HG03565 (cell line): ENCODE results near the gene KDM4B.
"Not testable (repeated sequence)": the region's sequence is repeated elsewhere in the genome, so short reads cannot be mapped to it uniquely, and the experiment has no call there.

ENCODE experiments used
- ATAC-seq: cut with Tn5 transposase; IDR thresholded peaks from one replicate; pipeline ENCODE4 v1.9.1; 2021; ENCODE audit warnings: mild to moderate bottlenecking, moderate library complexity; ENCODE audit not compliant: unreplicated experiment

Gene KDM4B

DNA sequence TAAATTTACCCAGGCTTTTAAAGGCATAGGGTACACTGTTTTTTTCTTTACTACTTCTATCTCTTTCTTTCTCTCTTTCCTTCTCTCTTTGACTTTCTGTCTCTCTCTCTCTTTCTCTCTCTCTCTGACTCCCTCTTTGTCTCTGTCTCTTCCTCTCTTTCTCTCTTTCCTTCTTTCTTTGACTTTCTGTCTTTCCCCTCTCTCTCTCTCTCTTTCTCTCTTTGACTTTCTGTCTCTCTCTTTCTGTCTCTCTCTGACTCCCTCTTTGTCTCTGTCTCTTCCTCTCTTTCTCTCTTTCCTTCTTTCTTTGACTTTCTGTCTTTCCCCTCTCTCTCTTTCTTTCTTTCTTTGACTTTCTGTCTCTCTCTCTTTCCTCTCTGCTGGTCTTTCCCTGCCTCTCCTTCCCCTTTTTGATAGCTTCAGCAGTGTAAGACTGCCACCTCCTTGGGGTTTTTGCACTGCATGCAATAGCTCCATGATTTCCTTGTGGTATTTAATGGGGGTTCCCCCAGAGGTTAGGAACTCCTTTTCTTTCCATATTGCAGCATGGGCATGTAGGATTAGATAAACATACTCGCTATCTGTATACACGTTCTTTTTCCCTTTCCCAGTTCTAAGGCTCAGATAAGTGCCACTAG, 191.4 kb downstream of the KDM4B start:
- ATAC-seq: not testable (repeated sequence)

DNA sequence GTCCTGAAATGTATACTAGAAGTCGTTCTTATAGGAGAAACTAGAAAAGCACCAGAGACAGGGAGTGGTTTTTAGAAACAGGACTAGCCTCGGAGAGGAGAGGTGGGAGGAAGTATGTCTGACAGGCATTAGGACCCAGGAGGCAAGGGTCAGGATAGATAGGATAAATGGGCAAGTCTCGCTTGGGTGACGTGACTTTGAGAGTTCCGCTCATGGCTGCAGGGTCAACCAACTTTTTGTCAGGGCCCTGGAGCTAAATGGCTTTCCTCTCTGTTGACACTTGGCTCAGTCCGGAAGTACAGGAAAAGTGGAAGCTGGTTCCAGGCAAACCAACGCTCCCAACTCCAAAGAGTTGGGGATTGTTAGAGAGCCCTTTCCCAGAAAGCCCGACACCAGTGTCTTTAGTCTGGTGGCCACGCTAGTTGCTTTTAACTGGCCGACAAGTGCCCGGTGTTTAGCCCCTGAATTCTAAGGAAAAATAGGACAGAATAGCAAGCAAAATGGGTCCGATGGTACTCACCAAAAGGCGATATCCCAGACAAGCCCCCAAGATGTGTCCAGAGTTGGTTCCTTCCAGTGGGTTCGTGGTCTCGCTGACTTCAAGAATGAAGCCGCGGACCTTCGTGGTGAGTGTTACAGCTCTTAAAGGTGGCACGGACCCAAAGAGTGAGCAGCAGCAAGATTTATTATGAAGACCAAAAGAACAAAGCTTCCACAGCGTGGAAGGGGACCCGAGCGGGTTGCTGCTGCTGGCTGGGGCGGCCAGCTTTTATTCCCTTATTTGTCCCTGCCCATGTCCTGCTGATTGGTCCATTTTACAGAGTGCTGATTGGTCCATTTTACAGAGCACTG, 196.2 kb downstream of the KDM4B start:
- ATAC-seq: not testable (repeated sequence)

DNA sequence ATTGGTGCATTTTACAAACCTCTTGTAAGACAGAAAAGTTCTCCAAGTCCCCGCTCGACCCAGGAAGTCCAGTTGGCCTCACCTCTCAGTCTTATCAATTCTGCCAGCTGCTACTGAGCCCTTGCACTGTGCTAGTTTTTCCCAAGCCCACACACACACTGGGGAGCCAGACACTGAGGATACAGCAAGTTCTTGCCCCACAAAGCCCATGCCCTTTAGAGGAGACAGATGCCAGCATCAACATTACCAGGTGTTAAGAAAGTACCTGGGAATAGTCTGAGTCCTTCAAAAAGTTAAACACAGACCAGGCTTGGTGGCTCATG, 196.7 kb downstream of the KDM4B start:
- ATAC-seq: no peak

DNA sequence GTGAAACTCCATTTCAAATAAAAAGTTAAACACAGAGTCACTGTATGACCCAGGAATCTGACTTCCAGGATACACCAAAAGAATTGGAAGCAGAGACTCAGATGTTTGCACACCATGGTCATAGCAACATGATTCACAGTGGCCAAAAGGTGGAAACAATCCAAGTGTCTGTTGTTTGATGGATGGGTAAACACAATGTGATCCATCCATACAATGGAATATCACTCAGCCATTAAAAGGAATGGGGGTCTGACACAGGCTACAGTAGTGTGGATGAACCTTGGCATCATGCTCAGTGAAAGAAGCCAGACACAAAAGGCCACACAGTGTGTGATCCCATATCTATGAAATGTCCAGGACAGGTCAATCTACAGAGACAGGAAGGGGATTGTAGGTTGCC, 197.3 kb downstream of the KDM4B start:
- no peak for ATAC-seq

DNA sequence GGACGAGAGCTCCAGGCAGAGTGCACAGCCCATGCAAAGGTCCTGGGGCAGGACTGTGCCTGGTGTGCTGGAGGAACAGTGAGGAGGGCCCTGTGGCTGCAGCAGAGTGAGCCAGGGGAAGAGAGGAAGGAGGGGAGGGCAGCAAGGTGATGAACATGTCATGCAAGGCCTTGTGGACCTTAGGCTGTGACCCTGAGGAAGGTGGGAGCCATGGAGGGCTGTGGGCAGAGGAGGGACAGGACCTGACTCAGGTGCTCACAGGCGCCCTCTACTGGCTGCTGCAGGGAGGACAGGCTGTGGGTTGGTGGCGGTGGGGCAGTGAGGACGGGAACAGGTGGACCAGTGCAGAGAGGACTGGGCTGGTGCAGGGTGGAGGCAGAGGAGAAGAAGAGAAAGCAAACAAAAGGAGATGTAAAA, 201.4 kb downstream of the KDM4B start:
- no peak for ATAC-seq

DNA sequence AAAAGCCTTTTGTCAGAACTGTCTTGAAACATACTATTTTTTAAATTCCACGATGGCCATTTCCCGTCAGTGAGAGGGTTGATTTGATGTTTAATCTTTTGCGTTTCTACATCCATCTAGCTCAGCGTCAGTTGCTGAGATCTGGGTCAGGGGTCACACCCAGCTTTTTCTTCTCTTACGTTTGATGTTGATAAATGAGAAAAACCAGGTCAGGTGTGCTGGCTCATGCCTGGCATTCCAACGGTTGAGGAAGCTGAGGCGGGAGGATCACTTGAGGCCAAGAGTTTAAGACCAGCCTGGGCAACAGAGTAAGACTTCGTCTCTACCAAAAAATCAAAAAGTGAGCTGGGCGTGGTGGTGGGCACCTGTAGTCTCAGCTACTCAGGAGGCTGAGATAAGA, 202.8 kb downstream of the KDM4B start:
- no peak for ATAC-seq

DNA sequence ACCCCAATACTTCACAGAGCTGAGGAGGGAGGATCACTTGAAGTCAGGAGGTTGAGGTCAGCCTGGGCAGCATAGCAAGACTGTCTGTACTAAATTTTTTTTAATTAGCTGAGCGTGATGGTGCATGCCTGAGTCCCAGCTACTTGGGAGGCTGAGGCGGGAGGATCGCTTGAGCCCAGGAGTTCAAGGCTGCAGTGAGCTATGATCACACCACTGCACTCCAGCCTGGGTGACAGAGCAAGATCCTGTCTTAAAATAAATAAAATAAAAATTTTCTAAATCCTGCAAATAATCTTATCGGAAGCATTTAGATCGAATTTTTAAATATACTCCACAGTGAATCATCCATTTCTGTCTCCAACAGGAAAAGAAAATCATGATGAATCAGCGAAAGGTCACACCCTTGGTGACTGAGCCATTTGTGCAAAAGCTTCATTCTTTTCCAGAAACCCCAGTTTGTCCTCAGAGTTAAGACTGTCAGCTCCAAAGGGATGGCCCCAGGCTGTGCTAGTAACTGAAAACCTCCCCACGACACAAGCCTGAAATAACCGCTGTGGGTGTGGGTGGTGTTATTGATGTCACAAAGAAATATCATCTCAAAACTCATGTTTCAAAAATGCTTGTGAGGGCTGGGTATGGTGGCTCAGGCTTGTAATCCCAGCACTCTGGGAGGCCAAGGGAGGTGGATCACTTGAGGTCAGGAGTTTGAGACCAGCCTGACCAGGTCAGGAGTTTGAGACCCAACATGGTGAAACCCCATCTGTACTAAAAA, 204.1 kb downstream of the KDM4B start:
- no peak for ATAC-seq

DNA sequence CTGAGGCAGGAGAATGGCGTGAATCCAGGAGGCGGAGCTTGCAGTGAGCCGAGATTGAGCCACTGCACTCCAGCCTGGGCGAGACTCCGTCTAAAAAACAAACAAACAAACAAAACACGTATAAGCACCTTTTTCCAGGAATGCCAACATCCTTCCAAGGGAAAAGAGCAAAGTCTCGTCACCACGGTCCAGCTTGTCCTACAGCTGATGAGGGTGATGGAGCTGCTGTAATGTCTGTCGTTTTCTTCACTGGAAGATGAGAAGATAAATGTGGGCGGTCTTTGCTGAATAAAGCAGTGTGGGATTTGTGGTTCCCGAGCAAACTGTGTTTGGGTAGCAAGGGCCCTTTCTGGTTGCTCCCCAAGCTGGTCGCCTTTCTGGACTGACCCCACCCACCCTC, 205.1 kb downstream of the KDM4B start:
- no peak for ATAC-seq

DNA sequence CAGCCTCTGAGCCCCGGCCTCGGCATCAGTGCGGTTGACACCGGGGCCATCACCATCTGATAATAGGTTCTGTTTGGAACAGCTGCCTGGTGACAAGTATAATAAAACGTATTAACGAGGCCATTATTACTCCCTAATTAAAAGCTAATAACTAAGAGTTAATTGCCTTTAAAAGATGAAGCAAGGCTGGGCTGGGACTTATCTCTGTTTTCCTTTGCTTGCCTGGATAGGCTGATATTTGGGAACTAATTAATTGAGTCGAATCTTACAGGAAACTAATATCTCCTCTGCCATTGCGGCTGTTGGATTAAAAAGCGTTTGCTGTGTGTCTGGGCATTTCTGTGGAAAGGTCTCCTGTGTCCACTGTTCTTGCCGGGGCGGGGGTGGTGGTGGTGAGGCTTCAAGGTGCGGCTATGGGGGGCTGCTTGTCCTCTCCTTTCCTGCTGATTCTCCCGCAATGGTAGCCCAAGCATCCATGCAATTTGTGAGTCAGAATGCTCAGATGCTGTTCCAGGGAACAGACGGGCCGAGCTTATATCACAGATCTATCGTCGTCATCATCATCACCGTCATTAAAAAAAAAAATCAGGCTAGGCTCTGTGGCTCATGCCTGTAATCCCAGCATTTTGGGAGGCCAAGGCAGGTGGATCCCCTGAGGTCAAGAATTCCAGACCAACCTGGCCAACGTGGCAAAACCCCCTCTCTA, 209.0 kb downstream of the KDM4B start:
- no peak for ATAC-seq

DNA sequence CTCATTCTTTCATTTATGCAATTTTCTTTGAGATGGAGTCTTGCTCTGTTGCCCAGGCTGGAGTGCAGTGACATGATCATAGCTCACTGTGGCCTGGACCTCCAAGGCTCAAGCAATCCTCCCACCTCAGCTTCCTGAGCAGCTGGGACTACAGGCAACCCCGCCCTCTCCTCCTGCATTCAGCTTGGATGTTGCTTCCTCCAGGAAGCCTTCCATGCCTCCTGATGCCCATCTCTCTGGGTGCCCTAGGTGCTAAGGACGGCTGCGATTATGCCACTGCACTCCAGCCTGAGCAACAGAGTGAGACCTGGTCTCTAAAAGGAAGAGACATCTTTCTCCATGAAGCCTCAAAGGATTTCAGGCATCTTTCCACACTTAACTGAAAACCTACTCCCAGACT, 209.9 kb downstream of the KDM4B start:
- ATAC-seq: no peak

DNA sequence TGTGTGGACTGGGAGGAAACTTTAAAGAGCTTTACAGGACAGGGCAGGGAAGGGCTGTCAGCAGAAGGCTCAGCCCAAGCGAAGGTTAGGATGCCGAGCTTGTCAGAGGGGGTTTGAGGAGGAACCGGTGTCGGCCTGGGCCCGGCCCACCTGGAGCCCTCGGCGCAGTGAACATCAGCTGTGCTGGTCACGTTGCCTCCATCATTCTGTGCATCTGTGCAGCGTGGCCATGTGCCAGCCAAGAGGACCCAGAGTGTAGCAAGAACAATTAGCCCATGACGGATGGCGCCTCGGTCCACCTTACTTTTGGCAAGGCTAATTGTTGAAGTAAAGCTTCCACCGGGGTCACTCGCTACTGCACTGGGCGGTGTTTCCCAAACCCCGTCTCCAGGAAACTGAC, 210.3 kb downstream of the KDM4B start:
- no peak for ATAC-seq

DNA sequence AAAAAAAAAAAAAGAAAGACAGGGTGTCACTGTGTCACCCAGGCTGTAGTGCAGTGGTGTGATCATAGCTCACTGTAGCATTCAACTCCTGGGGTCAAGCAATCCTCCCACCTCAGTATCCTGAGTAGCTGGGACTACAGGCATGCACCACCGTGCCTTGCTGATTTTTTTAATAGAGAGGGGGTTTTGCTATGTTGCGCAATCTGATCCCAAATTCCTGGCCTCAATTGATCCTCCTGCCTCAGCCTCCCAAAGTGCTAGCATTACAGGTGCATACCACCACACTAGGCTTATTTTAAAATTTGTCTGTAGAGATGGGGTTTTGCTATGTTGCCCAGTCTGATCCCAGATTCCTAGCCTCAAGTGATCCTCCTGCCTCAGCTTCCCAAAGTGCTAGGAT, 212.4 kb downstream of the KDM4B start:
- no peak for ATAC-seq

DNA sequence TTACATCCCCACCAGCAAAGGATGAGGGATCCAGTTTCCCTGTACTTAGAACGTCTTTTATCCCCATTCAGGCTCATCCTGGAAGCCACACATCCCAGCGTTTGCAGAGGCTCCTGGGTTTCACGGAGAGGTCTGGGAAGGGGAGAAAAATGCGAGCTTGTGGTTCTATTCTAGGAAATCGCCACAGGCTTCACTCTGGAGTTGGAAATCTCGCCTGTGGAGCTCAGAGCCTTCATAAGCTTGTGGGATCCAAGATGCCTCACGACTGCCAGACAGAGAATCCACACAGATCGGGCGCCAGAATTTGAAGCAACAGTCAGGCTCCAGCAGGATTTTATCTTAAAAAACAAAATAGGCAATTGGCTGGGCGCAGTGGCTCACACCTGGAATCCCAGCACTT, 213.8 kb downstream of the KDM4B start:
- ATAC-seq: no peak

DNA sequence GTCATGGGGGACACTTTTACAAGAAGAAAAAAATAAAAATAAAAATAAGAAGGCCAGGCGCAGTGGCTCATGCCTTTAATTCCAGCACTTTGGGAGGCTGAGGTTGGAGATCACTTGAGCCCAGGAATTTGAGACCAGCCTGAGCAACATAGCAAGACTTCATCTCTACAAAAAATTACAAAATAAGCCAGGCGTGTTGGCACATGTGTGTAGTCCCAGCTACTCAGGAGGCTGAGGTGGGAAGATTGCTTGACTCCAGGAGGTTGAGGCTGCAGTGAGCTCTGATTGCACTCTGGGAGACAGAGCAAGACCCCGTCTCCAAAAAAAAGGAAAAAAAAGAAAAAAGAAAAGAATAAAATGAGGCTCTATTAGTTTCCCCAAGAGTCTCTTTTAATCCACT, 214.7 kb downstream of the KDM4B start:
- ATAC-seq: no peak

DNA sequence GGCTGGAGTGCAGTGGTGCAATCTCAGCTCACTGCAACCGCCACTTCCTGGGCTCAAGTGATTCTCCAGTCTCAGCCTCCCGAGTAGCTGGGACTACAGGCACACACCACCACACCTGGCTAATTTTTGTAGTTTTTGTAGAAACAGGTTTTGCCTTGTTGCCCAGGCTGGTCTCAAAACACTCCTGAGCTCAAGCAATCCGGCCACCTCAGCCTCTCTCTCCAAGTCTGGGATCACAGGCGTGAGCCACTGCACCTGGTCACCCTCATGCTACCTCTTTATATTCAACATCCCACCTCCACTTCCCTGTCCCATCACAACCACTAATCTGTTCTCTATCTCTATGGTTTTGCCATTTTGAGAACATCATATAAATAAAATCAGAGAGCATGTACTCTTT, 216.0 kb downstream of the KDM4B start:
- ATAC-seq: no peak

DNA sequence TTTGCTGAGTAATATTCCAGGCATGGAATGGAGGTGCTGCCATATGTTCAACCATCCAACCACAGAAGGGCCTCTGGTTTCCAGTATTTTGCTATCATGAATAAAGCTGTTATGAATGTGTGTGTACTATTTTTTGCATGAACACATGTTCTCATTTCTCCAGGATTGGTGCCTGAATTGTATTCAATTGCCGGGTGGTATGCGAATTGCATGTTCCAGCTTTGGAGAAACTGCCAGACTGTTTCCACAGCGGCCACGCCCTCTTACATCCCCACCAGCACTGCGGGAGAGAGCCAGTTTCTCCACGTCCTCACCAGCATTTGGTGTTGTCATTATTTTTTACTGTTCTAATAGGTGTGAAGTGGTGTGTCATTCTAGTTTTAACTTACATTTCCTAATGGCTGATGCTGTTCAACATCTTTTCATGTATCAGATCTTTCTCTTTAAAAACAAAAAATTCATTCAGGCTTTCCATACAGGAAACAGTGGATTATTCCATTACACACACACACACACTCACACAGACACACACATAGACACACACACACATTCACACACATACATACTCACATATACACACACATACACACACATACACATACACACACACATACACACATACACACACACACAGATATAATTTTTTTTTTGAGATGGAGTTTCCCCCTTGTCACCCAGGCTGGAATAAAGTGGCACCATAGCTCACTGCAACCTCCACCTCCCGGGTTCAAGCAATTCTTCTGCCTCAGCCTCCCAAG, 217.6 kb downstream of the KDM4B start:
- ATAC-seq: no peak

DNA sequence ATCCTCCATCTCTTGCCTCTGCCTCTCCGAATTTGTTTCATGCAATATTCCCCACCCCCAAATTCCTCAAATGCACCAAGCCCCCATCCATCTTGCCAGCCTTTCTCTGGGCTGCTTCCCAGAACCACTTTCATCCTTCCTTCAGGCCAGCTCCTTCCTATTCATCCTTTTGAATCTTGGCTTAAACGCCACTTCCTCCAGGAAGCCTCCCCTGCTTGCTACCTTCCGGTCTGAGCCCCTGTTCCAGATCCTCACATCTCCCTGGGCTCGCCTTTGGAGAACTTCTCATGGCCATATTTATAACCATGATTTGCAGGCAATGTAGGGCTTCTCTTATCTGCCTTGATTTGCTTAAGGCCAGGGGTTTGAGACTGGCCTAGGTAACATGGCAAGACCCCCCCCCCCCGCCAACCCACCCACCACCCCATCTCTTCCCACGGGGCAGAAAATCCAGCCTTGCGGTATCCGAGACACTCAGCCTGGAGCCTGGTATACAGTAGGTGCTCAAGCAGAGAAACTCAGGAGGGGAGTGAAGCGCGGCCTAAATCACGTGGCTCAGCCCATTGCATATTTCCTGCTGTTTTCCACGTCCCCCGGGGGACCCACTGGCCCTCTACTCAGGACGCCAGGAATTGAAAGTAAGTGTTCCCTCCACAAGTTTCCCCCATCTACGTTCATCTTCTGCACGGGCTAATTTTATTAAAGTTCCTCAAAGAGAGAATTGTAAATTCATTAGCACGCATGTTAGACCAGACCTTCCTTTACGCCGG, 219.8 kb downstream of the KDM4B start:
- no peak for ATAC-seq

DNA sequence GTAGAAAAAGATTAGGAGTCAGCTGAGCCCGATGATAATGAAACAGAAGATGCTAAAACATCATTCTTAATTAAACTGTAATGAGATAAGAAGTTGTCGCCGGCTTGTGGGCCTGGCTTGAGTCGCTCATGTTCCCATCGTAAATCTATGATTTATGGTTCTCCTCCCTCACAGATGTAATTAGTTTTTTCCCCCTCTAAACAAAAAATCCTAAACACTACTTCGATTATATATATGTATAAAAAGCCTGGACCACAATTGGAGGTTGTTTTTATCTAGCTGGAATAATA, 220.3 kb downstream of the KDM4B start:
- no peak for ATAC-seq

DNA sequence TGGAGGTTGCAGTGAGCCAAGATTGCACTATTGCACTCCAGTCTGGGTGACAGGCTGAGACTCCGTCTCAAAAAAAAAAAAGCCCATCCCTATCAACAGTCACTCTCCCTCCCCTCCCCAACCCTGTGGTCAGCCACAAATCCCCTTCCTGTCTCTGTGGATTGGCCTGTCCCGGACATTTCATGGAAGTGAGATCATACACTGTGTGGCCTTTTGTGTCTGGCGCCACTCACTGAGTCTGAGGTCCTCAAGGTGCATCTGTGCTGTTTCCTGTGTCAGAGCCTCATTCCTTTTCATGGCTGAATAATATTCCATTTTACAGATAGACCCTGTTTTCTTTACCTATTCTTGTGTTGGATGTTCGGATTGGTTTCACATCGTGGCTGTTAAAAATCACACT, 222.2 kb downstream of the KDM4B start:
- no peak for ATAC-seq

DNA sequence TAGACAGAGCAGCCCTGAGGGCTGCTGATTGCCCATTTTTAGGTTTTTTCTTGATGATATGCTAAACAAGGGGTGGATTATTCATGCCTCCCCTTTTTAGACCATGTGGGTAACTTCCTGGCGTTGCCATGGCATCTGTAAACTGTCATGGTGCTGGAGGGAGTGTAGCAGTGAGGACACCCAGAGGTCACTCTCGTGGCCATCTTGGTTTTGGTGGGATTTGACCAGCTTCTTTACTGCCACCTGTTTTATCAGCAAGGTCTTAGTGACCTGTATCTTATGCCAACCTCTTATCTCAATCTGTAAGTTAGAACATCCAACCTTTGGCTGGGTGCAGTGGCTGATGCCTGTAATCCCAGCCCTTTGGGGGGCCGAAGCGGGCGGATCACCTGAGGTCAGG, 223.7 kb downstream of the KDM4B start:
- ATAC-seq: no peak
